LNCaP clone FGC (cell line): ENCODE measurements around the gene STXBP2.

Experiments used
- DNase-seq: peaks from one replicate; pipeline ENCODE4 v3.0.0-alpha.2; 2011; ENCODE audit warnings: low read depth
- H3K4me3 ChIP-seq: 2 replicates; pipeline ENCODE4 v1.5.1; 2011; ENCODE audit warnings: mild to moderate bottlenecking, low read depth, low read length, control low read depth
- TF ChIP-seq, protein P1 (sequence below): IDR thresholded peaks from 2 replicates; pipeline ENCODE4 v1.5.1; 2012; ENCODE audit warnings: mild to moderate bottlenecking; ENCODE audit not compliant: control insufficient read depth, insufficient read depth; ENCODE audit errors: extremely low read depth

Gene STXBP2

DNA sequence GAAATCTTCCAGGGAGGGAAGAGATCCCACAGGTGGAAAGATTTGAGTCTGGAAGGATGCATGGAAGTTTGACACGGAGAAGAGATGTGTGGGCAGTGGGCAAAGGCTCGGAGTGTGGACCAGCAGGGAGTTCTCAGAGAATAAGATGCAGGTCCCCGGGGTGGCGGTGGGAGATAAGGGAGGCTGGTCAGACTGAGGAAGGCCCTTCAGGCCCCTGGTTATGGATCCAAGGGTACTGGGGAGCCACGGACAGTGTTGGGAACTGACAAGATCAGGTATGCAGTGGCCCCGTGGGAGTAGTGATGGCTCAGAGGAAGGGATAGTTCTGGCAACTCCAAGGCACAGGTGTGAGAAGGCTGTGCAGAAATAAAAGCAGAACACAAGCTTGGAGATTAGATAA is 38.7 kb upstream of the STXBP2 start:
- no peak overlapping the region for H3K4me3 ChIP-seq
- DNase-seq, result no peak
- TF ChIP-seq, protein P1, sequence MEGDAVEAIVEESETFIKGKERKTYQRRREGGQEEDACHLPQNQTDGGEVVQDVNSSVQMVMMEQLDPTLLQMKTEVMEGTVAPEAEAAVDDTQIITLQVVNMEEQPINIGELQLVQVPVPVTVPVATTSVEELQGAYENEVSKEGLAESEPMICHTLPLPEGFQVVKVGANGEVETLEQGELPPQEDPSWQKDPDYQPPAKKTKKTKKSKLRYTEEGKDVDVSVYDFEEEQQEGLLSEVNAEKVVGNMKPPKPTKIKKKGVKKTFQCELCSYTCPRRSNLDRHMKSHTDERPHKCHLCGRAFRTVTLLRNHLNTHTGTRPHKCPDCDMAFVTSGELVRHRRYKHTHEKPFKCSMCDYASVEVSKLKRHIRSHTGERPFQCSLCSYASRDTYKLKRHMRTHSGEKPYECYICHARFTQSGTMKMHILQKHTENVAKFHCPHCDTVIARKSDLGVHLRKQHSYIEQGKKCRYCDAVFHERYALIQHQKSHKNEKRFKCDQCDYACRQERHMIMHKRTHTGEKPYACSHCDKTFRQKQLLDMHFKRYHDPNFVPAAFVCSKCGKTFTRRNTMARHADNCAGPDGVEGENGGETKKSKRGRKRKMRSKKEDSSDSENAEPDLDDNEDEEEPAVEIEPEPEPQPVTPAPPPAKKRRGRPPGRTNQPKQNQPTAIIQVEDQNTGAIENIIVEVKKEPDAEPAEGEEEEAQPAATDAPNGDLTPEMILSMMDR, result no peak

DNA sequence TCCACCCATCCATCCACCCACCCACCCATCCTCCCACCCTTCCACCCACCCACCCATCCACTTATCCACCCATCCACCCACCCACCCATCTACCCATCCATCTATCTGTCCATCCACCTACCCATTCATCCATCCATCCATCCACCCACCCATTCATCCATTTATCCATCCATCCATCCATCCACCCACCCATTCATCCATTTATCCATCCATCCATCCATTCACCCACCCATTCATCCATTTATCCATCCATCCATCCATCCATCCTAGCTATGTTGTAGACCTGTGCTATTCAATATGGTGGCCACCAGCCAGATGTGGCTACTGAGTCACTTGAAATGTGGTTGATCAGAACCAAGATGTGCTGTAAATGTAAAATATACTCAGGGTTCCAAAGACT is 36.2 kb upstream of the STXBP2 start:
- DNase-seq, result no peak
- H3K4me3 ChIP-seq, result no peak overlapping the region
- TF ChIP-seq, protein P1, result no peak

DNA sequence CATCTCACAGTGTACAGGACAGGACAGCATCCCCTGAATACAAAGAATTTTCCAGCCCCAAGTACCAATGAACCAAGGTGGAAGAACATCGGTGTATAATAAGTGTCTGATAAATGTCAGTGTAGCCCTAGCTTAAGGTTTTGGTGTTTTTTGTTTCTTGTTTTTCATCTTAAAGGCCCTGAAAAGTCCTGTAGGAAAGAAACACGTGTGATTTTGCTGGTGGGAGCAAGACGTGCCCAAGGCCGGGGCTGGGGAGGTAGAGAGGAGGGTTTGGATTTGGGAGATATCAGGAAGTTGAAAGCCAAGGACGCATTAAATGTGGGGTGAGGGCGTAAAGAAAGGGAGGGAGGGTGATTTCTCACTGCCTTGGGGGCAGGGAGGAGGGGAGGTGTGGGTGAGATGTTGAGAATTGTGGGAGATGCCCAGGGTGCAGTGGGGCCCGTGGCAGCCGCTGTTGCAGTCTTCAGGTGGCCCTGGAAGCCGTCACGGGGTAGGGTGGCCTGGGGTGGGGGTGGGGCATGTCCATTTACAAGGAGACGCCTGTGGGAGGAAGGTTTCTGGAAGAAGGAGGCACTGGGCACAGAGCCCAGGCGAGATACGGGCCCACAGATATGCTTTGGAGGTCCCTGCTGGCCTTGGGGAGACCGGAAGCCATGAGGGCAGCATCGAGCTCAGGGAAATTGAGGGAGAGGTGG is 34.5 kb upstream of the STXBP2 start:
- no peak overlapping the region for H3K4me3 ChIP-seq
- no peak for DNase-seq

DNA sequence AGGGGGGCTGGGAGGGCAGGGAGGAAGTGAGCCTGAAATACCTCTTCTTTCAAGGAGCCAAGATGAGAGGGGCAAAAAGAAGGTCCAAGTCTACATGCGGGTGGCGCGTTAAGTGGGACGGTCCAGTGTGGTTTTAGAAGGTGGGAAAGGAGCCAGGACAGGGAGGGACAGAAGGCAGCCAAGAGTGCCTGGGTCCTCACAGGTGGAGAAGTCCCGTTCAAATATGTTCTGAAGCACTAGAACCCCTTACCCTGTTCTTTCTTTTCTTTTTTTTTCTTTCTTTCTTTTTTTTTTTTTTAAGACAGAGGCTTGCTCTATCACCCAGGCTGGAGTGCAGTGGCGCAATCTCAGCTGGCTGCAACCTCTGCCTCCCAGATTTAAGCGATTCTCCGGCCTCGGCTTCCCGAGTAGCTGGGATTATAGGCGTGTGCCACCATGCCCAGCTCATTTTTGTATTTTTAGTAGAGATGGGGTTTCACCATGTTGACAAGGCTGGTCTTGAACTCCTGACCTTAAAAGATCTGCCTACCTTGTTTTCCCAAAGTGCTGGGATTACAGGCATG is 33.9 kb upstream of the STXBP2 start:
- TF ChIP-seq, protein P1, result no peak
- no peak for DNase-seq
- no peak overlapping the region for H3K4me3 ChIP-seq

More for the DNA sequence above, 34.5 kb upstream of the STXBP2 start:
- TF ChIP-seq, protein P1, result no peak

DNA sequence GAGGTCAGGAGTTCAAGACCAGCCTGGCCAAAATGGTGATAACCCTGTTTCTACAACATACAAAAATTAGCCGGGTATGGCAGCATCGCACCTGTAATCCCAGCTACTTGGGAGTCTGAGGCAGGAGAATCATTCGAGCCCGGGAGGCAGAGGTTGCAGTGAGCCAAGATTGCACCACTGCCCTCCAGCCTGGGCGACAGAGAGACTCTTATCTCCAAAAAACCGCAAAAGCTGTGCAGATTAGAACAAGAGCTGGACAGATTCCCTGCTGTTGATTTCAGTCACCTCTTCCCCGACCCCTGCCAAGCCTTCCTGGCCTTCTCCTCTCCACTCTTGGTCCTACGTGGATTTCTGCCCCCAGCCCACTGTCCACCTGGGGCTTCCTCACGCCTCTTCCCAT is 33.0 kb upstream of the STXBP2 start:
- DNase-seq, result no peak
- H3K4me3 ChIP-seq, result no peak overlapping the region
- TF ChIP-seq, protein P1, result no peak

DNA sequence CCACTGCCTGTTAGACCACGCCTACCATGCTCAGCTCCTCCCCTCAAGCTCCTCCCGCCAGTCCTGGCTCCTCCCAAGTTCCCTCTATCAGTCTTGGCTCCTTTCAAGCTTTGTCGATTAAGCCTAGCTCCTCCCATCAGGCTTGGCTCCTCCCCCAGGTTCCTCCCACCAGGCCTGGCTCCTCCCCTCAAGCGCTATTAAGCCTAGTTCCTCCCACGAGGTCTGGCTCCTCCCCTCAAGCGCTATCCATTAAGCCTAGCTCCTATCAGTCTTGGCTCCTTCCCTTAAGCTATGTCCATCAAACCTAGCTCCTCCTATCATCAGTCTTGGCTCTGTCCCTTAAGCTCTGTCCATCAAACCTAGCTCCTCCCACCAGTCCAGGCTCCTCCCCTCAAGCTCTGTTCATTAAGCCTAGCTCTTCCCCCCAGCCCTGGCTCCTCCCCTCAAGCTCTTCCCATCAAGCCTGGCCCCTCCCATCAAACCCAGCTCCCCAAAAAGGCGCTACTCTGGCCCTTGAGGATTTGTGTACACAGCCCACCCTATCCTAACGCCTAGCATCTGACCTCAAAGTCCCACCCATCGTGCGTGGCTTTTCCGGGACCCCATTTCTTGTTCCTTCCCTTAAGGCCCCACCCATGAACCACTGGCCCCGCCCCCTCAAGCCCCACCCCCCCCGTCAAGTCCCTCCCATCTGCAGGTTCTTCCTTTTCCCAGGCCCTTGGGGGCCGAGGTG is 31.3 kb upstream of the STXBP2 start:
- no peak overlapping the region for H3K4me3 ChIP-seq
- DNase-seq, result no peak
- TF ChIP-seq, protein P1, result no peak

DNA sequence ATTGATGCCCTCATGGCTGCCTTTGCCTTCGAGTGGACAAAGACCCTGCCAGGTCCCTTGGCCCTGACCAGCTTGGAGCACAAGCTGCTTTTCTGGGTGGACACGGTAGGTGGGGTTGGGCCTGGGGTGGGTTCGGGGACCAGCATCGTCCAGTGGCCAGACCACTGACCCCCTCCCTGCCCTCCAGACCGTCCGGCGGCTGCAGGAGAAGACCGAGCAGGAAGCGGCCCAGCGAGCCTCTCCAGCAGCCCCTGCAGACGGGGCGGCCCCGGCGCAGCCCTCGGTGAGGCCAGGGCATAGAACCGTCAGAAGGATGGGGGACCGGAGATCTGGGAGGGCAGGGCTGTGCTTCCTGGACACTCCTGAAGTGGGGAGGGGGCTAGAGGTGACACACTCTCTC is 30.6 kb upstream of the STXBP2 start:
- no peak for DNase-seq
- TF ChIP-seq, protein P1, result no peak
- H3K4me3 ChIP-seq, result no peak overlapping the region
